Measurements from ENCODE around the gene DAPK2. TPM values are rescaled to one million over a fixed set of nuclear protein-coding genes. Genes with fewer than 3 reads are reported as not detected.
A peak's percentile ranks its signal among the peaks of the same experiment; 100 is the strongest.

The DAPK2 gene
- total and polyA plus RNA-seq, 2 of the 13 experiments (the other 11 are each of a cell fraction or from before 2014, with no cell fraction given): 0.33 to 0.63 TPM

- Histone ChIP-seq H2AFZ (ENCODE audit: low read length) (no peak overlapping the region), H4K20me1 (ENCODE audit: insufficient read depth, low read length) (no peaks in the 10 kb centered on the region), H3K27me3 (ENCODE audit: control insufficient read depth in 1 of 2, insufficient read depth in 2 of 2, low read length in 2 of 2) (no peaks in the 10 kb centered on the region), H3K9me3 (ENCODE audit: low read length) (no peaks in the 10 kb centered on the region), H3K9ac (ENCODE audit: insufficient read depth, low read depth, low read length) (no peak overlapping the region; the same call in 1 of the 2 replicates), H3K4me1 (ENCODE audit: insufficient read depth, low read length) (peaks cover 66% of the 10 kb centered on the region), H3K4me3 (replicated peaks in 1 of 3; ENCODE audit: insufficient read depth in 1 of 3, low read depth in 2 of 3, low read length in 3 of 3) (peak overlapping the region in 1 of 3 experiments; percentile 9; a peak in 1 of 6 replicates), H3K79me2 (ENCODE audit: insufficient read depth, low read length) (no peaks in the 10 kb centered on the region), H3K27ac (ENCODE audit: extremely low read length, insufficient read depth, low read length) (peak overlapping the region; percentile 15), H3K36me3 (replicated peaks in 1 of 2; ENCODE audit: control insufficient read depth in 1 of 2, insufficient read depth in 2 of 2, low read length in 2 of 2) (no peaks in the 10 kb centered on the region), H3K4me2 (ENCODE audit: low read depth, low read length) (peak overlapping the region; percentile 43; the same call in 1 of the 2 replicates)
- ATAC-seq (no peak), DNase-seq (ENCODE audit: low spot score) (no peak), FAIRE-seq (no peak)
- CTCF ChIA-PET (ENCODE audit: low intra/inter-chr PET ratio, low total read pairs): no interaction called here
- WGBS (ENCODE audit: low lambda C conversion rate): 13% methylated on average over 3 of the region's 4 CpGs
- intact Hi-C loops (cut with micrococcal nuclease; ENCODE audit: unreplicated experiment) (no loop called here), in situ Hi-C loops (cut with HindIII; ENCODE audit: extremely low pct_ligation_motif_present, low pct_unique_long_range_greater_than_20kb) (no loop called here)
- BruUV-seq (replicated peaks): no TSS peak
- POLR2A ChIA-PET: interaction anchor here (0.7 kb wide), 1 partner anchor 947 kb away, joined by 3 read pairs; no protein-coding TSS in a partner anchor
- TF ChIP-seq ZBTB2 (CRISPR knock-in tag; IDR thresholded peaks at IDR 0.05; ENCODE audit: low read depth) (no peak), IRF1 (CRISPR knock-in tag; IDR thresholded peaks at IDR 0.05; ENCODE audit: low read depth) (no peak), ZNF782 (CRISPR knock-in tag; IDR thresholded peaks at IDR 0.05; ENCODE audit: borderline replicate concordance) (no peak), GATAD1 (CRISPR knock-in tag; IDR thresholded peaks at IDR 0.05) (no peak), NR2F6 (IDR thresholded peaks at IDR 0.05) (no peak), NR2F6 (CRISPR knock-in tag; IDR thresholded peaks at IDR 0.05) (no peak), ZNF460 (CRISPR knock-in tag; IDR thresholded peaks at IDR 0.05; ENCODE audit: borderline replicate concordance) (no peak), ZNF253 (CRISPR knock-in tag; IDR thresholded peaks at IDR 0.05; ENCODE audit: borderline replicate concordance) (no peak), PLSCR1 (CRISPR knock-in tag; IDR thresholded peaks at IDR 0.05; ENCODE audit: borderline replicate concordance) (no peak), ZNF572 (CRISPR knock-in tag; IDR thresholded peaks at IDR 0.05) (no peak), TFAP4 (IDR thresholded peaks at IDR 0.05; ENCODE audit: borderline replicate concordance, low read depth) (0 out of 2 replicates have a peak, but pooled peaks have one; percentile 4), USF2 (IDR thresholded peaks at IDR 0.05; ENCODE audit: low read depth, low read length) (no peak), USF2 (CRISPR knock-in tag; IDR thresholded peaks at IDR 0.05; ENCODE audit: borderline replicate concordance) (no peak), ZBTB7A (CRISPR knock-in tag; IDR thresholded peaks at IDR 0.05) (no peak), RELA (CRISPR knock-in tag; IDR thresholded peaks at IDR 0.05) (no peak), ZNF557 (CRISPR knock-in tag; IDR thresholded peaks at IDR 0.05) (no peak), ZBTB43 (CRISPR knock-in tag; conservative IDR thresholded peaks at IDR 0.05) (no peak), ZNF263 (CRISPR knock-in tag; IDR thresholded peaks at IDR 0.05) (peak; percentile 85)
Observed at GRCh38 chr15:63940966-63941620, 105.2 kb downstream of the DAPK2 start.

Measured in HepG2 (cell line).